Aorta (tissue), 5 donors: ENCODE data around the gene RGS7. TPM values are rescaled to one million over a fixed set of nuclear protein-coding genes. Genes with fewer than 3 reads are reported as not detected.
"Not testable (repeated sequence)": the region's sequence is repeated elsewhere in the genome, so short reads cannot be mapped to it uniquely, and the experiment has no call there.

ENCODE experiments used
- ATAC-seq: fragments of 200-7000 bp; cut with Tn5 transposase; one replicate; pipeline ENCODE4 v1.9.1; 2022; ENCODE audit warnings: moderate library complexity; ENCODE audit not compliant: low FRiP score
- DNase-seq, 2 donors: peaks; one replicate each; pipeline ENCODE4 v3.0.0-alpha.2; 2020
- H3K27ac ChIP-seq, 2 donors: one replicate each; pipeline ENCODE4 v1.5.1; 2013; ENCODE audit warnings: low read length in 2 of 2, mild to moderate bottlenecking in 2 of 2, moderate library complexity in 2 of 2, control low read depth in 1 of 2, inconsistent platforms in 1 of 2, low read depth in 1 of 2
- H3K27me3 ChIP-seq, 2 donors: one replicate each; pipeline ENCODE4 v1.6.1; 2013; ENCODE audit warnings: control low read depth in 1 of 2, low read length in 1 of 2, mild to moderate bottlenecking in 1 of 2, moderate library complexity in 1 of 2; ENCODE audit not compliant: insufficient read depth in 2 of 2, control insufficient read depth in 1 of 2
- H3K36me3 ChIP-seq, 2 donors: one replicate each; pipeline ENCODE4 v1.6.1; 2013; ENCODE audit warnings: control low read depth in 1 of 2, low read length in 1 of 2, mild to moderate bottlenecking in 1 of 2; ENCODE audit not compliant: insufficient read depth in 2 of 2, control insufficient read depth in 1 of 2
- H3K4me1 ChIP-seq, 2 donors: one replicate each; pipeline ENCODE4 v1.6.1; 2013; ENCODE audit warnings: low read length in 2 of 2, control low read depth in 1 of 2, mild to moderate bottlenecking in 1 of 2, moderate library complexity in 1 of 2; ENCODE audit not compliant: insufficient read depth in 2 of 2, control insufficient read depth in 1 of 2
- H3K4me3 ChIP-seq, 2 donors: one replicate each; pipeline ENCODE4 v1.5.1; 2013; ENCODE audit warnings: low read length in 2 of 2, control low read depth in 1 of 2, mild to moderate bottlenecking in 1 of 2
- H3K9me3 ChIP-seq: one replicate; pipeline ENCODE4 v1.6.1; 2013; ENCODE audit warnings: mild to moderate bottlenecking, low read length; ENCODE audit not compliant: control insufficient read depth
- WGBS, 2 donors: extraction: QIAGEN DNeasy Blood & Tissue Kit; methylation state at CpG; one replicate each; pipeline ENCODE4 v1.1.7; 2013; 5-methylcytosine and 5-hydroxymethylcytosine counted together
- intact Hi-C, 2 donors: fragments of 100-400 bp; cut with DNase I; formaldehyde crosslinking; loops; one replicate each; pipeline versions ENCODE4 v1.14.2 to v1.15.0; 2022
- polyA plus RNA-seq, 2 donors: library from polyadenylated mRNA; stranded (reverse); fragments of 200-250 nt; gene quantifications; one replicate each; pipeline ENCODE4 v1.2.3, GENCODE V29; 2013
- total RNA-seq, 2 donors: library from RNA; stranded (reverse); fragmentation: NEBNext Ultra II Directional; extraction: Animal tissue kit (Norgen Biotek cat#: 25700); gene quantifications; one replicate each; pipeline ENCODE4 v1.2.1, GENCODE V29; 2021
- donor health status: healthy with polysubstance abuse.
- donor health status: Bipolar disorder and iron deficiency.
- donor health status: DM: no; HTN: no; CAD: no.
- donor health status: DM: no; HTN: no; CAD: no.
- donor health status: DM: yes; HTN: yes; CAD: no.

RGS7 gene
- total and polyA plus RNA-seq, 4 donors, result not detected

GRCh38 chr1:240909701-240910457 is 447.1 kb downstream of the RGS7 start:
- Histone ChIP-seq H3K9me3 (no peaks in the 10 kb centered on the region), H3K4me3 (no peak overlapping the region), H3K4me1 (no peaks in the 10 kb centered on the region), H3K27me3 (no peaks in the 10 kb centered on the region), H3K36me3 (no peaks in the 10 kb centered on the region), H3K27ac (no peak overlapping the region)
- no peak for DNase-seq
- intact Hi-C loops, result no loop called here
- 74 to 81% methylated on average over 12 of the region's 12 CpGs for WGBS, 2 donors
- ATAC-seq, result no peak

- no peaks in the 10 kb centered on the region for H3K27me3 ChIP-seq
- intact Hi-C loops, result no loop called here
- no peaks in the 10 kb centered on the region for H3K9me3 ChIP-seq
- no peaks in the 10 kb centered on the region for H3K4me1 ChIP-seq
- no peak overlapping the region for H3K27ac ChIP-seq
- no peak for DNase-seq
- ATAC-seq, result no peak
- no peaks in the 10 kb centered on the region for H3K36me3 ChIP-seq
- no peak overlapping the region for H3K4me3 ChIP-seq
These were observed 450.5 kb downstream of the RGS7 start for GRCh38 chr1:240906477-240906876.

DNA sequence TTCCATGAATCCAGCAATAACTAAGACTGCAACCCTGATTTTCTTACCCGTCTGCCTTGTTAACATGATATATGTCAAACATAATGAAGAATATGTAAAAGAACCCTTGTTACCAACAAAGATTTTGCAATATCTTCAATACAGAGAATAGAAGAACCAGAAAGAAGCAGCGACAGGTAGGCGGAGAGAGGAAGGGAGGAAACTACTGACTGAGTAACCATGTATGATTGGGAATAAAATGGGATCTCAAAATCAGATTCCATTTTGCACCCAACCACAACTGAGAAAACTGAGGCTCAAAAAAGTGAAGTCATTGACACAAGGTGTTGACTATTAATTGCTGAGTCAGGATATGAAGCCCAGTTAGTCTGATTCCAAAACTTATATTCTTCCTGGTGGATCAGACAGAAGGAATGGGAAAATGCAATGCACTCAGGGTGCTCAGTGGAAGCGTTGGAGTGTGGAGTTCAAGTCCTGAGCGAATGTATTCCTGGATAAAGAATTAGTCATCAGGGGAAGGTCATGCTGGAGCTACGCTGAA is 451.7 kb downstream of the RGS7 start:
- H3K4me1 ChIP-seq, result no peaks in the 10 kb centered on the region
- no peaks in the 10 kb centered on the region for H3K36me3 ChIP-seq
- H3K9me3 ChIP-seq, result no peaks in the 10 kb centered on the region
- intact Hi-C loops, result no loop called here
- H3K4me3 ChIP-seq, result no peak overlapping the region
- ATAC-seq, result no peak
- 86% methylated on average over 6 of the region's 6 CpGs for WGBS, 2 donors
- H3K27me3 ChIP-seq, result no peaks in the 10 kb centered on the region
- DNase-seq, result no peak
- no peak overlapping the region for H3K27ac ChIP-seq

GRCh38 chr1:240895424-240895823 is 461.6 kb downstream of the RGS7 start:
- intact Hi-C loops, result not testable (repeated sequence)
- 74 to 94% methylated on average over 4 of the region's 4 CpGs for WGBS, 2 donors

DNA sequence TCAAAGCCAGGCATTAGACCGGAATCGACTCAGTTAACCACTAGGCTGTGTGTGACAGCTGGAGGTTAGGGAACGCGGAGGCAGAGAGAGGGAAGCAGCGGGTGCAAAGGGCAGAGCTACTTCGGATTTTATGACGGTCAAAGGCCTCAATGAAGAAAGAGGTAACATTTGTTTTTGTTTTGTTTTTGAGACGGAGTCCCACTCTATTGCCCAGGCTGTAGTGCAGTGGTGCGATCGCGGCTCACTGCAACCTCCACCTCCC is 468.3 kb downstream of the RGS7 start:
- ATAC-seq (no peak), DNase-seq (no peak)
- Histone ChIP-seq H3K27me3 (no peaks in the 10 kb centered on the region), H3K4me3 (no peak overlapping the region), H3K36me3 (no peaks in the 10 kb centered on the region), H3K27ac (no peak overlapping the region), H3K9me3 (no peaks in the 10 kb centered on the region), H3K4me1 (no peaks in the 10 kb centered on the region)
- intact Hi-C loops, result no loop called here
- 89 to 91% methylated on average over 11 of the region's 11 CpGs for WGBS, 2 donors

More at GRCh38 chr1:240895424-240895823, 461.6 kb downstream of the RGS7 start:
- H3K27ac ChIP-seq, H3K36me3 ChIP-seq, H3K4me1 ChIP-seq, DNase-seq, H3K9me3 ChIP-seq, ATAC-seq, H3K27me3 ChIP-seq, H3K4me3 ChIP-seq: not testable (repeated sequence)

DNA sequence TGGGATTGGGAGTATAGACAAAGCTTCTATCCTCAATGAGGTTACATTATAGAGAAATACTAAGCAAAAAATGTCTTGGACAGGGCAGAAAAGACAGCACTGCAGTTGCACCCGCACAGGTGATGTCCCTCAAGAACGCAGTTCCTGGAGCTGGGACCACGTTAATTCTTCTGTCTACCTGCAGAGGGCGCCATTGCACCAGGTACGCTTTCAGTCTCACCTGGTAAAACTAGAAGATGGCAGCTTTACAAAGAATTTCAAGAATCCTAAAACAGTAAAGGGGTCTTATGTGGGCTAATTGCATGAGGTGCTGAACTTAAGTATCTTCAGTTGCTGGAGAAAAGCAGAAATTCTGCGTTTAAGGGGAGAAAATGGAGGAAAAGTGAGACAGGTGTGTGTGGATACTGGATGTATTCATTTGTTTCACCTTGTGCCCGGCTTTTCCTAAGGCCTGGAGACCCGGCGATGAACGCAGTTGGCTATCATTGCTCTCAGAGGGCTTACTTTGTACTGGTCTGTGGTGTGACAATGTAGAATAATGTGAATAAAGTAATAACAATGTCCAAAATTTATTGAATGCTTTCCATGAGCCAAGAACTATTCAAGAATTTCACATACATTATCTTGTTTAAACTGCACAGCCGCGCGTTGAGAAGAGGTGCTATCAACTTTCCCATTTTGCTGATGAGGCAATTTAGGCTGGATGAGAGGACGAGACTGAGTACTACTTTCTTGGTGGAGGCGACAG is 468.8 kb downstream of the RGS7 start:
- Histone ChIP-seq H3K4me1 (no peaks in the 10 kb centered on the region), H3K36me3 (no peaks in the 10 kb centered on the region), H3K9me3 (no peaks in the 10 kb centered on the region), H3K27me3 (no peaks in the 10 kb centered on the region), H3K27ac (no peak overlapping the region), H3K4me3 (no peak overlapping the region)
- DNase-seq (no peak), ATAC-seq (no peak)
- 44 to 50% methylated on average over 15 of the region's 15 CpGs for WGBS, 2 donors
- intact Hi-C loops, result no loop called here

DNA sequence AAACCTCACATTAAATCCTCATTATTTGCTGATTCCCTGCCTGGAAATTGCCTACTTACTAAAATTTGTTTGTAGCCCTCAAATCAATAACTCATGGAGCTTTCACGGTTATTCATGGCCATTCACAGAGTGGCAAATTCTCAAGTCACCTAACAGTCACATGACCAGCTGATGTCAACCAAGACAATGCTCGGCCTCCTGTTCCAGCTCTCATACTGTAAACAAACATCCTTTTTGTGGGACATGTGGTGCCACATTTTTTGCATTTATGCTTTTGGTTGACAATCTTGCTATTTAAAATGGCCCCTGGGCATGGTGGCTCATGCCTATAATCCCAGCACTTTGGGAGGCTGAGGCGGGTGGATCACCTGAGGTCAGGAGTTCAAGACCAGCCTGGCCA is 473.5 kb downstream of the RGS7 start:
- H3K27ac ChIP-seq, result no peak overlapping the region
- intact Hi-C loops, result no loop called here
- DNase-seq, result no peak
- ATAC-seq, result no peak
- WGBS, 2 donors, result 80 to 91% methylated on average over 3 of the region's 3 CpGs
- no peaks in the 10 kb centered on the region for H3K4me1 ChIP-seq
- no peak overlapping the region for H3K4me3 ChIP-seq
- H3K36me3 ChIP-seq, result no peaks in the 10 kb centered on the region
- no peaks in the 10 kb centered on the region for H3K9me3 ChIP-seq
- no peaks in the 10 kb centered on the region for H3K27me3 ChIP-seq

- H3K36me3 ChIP-seq, H3K27ac ChIP-seq, H3K9me3 ChIP-seq, H3K4me3 ChIP-seq, DNase-seq, intact Hi-C loops, H3K27me3 ChIP-seq, ATAC-seq, H3K4me1 ChIP-seq: not testable (repeated sequence)
- 91% methylated on average over 6 of the region's 6 CpGs for WGBS, 2 donors
These were observed 474.2 kb downstream of the RGS7 start for GRCh38 chr1:240882656-240883308.
